ENCODE measurements around the gene ELN.

ELN gene

GRCh38 chr7:74063646-74064045, 35.7 kb downstream of the ELN start:
- no peak for DNase-seq (ENCODE audit: low spot score)

GRCh38 chr7:74064696-74065095, 36.7 kb downstream of the ELN start:
- DNase-seq (ENCODE audit: low spot score) = no peak

DNA sequence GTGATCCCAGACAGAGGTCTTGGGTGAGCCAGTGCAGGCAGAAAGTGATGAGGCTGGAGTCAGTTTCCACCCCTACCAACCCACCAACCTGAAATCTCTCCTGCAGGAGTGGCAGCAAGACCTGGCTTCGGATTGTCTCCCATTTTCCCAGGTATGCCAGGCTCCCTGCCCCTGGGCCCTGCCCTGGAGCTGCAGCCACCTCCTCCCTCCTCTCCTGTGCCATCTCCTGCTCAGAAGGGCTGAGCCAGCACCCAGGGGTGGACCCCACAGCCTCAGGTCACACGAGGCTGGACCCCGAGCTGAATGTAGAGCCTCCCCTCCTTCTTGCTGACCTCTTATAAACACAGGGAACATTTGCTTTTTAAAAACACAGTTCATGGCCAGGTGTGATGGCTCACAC, 38.7 kb downstream of the ELN start:
- DNase-seq (ENCODE audit: low spot score) = no peak

DNA sequence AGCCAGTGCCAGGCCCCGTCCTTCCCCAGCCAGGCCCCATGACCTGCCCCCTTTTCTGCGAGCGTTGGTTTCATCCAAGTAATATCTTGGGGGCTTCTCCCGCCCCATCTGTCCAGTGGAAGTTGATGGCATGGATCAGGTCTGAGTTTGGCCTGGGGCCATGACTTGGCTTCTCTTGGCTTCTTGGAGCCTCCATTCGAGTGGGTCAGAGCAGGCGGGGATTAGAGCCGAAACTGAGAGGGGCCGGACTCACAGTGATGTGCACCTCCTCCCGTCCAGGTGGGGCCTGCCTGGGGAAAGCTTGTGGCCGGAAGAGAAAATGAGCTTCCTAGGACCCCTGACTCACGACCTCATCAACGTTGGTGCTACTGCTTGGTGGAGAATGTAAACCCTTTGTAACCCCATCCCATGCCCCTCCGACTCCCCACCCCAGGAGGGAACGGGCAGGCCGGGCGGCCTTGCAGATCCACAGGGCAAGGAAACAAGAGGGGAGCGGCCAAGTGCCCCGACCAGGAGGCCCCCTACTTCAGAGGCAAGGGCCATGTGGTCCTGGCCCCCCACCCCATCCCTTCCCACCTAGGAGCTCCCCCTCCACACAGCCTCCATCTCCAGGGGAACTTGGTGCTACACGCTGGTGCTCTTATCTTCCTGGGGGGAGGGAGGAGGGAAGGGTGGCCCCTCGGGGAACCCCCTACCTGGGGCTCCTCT, 40.6 kb downstream of the ELN start:
- no peak for DNase-seq (ENCODE audit: low spot score)

DNA sequence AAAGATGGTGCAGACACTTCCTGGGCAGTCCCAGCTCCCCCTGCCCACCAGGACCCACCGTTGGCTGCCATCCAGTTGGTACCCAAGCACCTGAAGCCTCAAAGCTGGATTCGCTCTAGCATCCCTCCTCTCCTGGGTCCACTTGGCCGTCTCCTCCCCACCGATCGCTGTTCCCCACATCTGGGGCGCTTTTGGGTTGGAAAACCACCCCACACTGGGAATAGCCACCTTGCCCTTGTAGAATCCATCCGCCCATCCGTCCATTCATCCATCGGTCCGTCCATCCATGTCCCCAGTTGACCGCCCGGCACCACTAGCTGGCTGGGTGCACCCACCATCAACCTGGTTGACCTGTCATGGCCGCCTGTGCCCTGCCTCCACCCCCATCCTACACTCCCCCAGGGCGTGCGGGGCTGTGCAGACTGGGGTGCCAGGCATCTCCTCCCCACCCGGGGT, 41.1 kb downstream of the ELN start:
- DNase-seq (ENCODE audit: low spot score) = no peak

GRCh38 chr7:74069790-74070618, 42.0 kb downstream of the ELN start:
- no peak for DNase-seq (ENCODE audit: low spot score)

GRCh38 chr7:74070619-74070921, 42.6 kb downstream of the ELN start:
- DNase-seq (ENCODE audit: low spot score) = no peak

DNA sequence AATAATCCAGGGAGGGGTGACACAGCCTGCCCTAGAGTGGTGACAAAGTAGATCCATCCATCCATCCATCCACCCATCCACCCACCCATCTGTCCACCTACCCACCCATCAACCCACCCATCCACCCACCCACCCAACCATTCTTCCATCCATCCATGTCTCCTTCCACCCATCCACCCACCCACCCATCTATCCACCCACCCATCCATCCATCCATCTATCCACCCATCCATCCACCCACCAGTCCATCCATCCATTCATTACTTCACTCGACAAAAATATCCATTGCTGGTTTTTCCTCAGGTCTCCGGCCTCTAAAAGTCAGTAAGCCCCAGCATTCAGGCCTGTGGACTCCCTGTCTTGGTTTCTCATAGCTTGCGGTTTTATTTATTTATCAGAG, 43.1 kb downstream of the ELN start:
- DNase-seq (ENCODE audit: low spot score) = no peak

DNA sequence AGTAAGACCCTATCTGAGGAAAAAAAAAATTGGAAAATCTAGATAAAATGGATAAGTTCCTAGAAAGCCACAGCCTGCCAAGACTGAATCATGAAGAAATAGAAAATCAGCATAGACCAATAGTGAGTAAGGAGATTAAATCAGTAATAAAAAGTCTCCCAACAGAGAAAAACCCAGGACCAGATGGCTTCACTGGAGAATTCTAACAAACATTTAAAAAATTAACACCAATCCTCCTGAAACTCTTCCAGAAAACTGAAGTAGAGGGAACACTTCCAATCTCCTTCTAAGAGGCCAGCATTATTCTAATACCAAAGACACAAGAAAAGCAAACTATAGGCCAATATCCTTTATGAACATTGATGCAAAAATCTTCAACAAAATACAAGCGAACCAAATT, 46.8 kb downstream of the ELN start:
- DNase-seq (ENCODE audit: low spot score) = no peak

DNA sequence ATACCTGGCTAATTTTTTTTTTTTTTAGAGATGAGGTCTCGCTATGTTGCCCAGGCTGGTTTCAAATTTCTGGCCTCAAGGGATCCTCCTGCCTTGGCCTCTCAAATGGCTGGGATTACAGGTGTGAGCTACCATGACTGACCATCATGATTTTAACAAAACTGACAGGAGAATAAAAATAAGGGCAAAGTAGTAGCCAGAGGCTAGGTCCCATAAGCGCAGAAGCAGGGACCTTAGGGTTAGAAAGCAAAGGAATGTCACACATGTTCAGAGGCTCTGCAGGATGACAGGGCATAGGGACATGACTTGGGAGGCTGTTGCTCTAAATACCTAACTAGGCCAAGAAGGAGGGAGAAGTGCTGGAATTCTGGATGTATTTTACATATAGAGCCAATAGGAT, 50.5 kb downstream of the ELN start:
- DNase-seq (ENCODE audit: low spot score) = no peak

DNA sequence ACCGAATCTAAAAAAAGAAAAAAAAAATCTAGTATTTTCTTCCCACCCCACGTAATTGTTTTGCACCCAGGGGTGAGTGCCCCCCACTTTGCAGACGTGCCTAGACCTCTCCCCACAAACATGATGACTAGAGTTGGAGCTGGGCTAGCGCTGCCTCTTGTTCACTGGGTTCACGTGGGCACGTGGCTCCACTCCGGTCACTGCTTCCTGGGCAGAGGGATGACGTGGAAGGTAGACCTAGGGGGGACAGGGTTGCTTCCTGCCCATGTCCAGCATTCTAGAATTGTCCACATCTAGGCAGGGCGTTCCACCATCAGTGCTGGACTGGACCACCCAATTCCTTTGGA, 54.8 kb downstream of the ELN start:
- DNase-seq (ENCODE audit: low spot score) = no peak

DNA sequence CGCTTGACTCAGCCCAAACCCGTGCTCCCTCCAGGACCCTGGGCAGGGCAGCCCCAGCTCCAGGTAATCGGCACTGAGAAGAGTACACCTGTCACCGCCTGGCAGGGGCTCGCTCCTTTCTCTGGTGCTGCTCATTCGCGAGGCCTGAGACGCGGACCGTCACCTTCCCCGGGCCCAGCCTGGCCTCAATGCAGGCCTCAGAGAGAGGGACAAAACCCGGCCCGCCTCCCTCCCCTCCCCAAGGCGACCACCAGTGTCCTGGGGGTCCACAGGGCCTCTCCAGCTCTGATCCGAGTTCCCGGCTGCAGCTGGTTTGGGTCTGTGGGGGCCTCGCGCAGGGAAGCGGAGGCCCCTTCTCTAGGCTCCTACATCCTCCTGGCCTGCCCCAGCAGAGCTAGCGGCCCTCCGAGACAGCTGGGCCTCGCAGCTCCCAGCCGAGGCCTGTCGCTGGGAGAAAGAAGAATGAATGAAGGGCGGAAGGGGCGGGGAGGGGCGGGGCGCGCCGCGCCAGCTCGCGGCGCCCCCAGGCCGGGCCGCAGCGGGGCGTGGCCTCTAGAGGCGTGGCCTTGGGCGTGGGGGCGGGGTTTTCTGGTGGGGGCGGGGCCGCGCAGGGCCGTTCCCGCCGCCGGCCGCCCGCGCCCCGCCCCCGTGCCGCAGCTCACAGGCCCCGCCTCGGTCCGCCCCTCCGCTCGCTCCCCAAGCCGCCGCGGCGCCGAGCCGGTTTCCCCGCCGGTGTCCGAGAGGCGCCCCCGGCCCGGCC, 55.3 kb downstream of the ELN start, which contains the start of gene LIMK1:
LIMK1 (plus strand) TSS at position 688 of the 760 bp plus-strand sequence. CDS start 187 bp downstream, outside the sequence.
- DNase-seq (ENCODE audit: low spot score) = peak; percentile 86

- DNase-seq (ENCODE audit: low spot score) = peak; percentile 65
Observed at GRCh38 chr7:74083928-74084721, 56.2 kb downstream of the ELN start.

DNA sequence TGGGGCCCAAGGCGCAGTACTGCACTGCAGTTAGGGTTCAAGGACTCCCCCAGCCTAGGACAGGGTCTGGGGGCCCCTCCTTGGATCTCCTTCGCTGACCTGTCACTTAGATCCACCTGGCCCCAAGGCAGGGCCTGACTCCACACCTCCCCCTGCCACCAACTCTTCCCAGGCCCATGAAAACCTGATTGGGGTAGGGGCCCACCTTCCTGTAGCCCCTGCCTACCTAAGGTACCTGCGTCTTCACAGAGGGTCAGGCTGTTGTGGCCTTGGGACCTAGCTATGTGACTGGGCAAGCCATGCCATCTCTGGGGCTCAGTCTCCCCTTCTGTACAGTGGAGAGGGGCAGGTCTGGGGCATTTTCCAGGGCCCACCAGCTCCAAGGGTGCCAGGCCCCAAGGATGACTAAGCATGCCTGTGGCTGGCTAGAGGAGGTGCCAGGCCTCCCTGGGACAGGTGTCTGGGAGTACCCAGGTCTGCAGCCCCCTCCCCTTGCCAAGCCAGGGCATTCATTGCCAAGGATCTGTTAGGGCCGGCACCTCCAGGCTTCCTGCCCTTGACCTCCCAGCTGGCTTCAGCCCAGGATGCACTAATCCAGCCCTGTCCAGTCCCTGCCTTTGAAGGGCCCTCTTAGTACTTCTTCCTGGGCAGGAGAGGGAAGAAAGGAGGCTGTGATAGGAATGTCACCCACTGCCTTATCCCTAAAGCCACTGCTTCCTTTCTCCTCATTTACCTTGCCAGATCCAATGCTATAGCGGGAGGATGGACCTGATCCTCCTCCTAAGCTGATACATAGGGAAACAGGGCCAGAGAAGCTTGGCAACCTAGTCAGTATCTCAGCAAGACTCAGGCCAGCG, 57.0 kb downstream of the ELN start:
- DNase-seq (ENCODE audit: low spot score) = peak; percentile 42

- DNase-seq (ENCODE audit: low spot score) = no peak
Observed at GRCh38 chr7:74087791-74088453, 59.9 kb downstream of the ELN start.

- DNase-seq (ENCODE audit: low spot score) = no peak
Observed at GRCh38 chr7:74092321-74092963, 64.5 kb downstream of the ELN start.

GRCh38 chr7:74092964-74093471, 65.0 kb downstream of the ELN start:
- no peak for DNase-seq (ENCODE audit: low spot score)

- DNase-seq (ENCODE audit: low spot score) = no peak
Observed at GRCh38 chr7:74093671-74094223, 65.8 kb downstream of the ELN start.

Measured in kidney tubule cell (primary cell).